ENCODE measurements around the gene KRT75.

The KRT75 gene

DNA sequence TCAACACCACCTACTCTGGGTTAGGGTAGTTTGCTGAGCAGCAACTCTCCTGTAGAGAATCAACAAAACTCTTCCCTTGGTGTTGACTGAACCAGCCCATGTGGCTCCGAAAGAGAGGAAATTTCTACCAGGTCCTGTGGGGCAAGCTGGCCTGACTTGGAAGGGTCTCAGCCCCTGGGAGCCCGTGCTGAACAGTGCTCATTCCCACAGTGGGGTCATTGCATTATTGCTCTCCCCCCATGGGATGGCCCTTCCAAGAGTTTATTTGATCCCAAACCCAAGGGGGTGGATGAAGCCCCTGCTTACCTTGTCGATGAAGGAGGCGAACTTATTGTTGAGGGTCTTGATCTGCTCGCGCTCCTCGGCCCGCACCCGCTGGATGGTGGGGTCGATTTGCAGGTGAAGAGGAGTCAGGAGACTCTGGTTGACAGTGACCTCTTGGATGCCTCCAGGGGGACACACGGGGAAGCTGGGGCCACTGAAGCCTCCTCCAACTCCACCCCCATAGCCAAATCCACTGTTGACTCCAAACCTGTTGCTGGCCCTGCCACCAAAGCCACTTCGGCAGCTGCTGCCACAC is 580 bp downstream of the KRT75 start:
- Histone ChIP-seq H3K4me3 (ENCODE audit: low read length) (no peak overlapping the region), H4K20me1 (ENCODE audit: insufficient read depth, low read length) (no peaks in the 10 kb centered on the region), H3K4me1 (ENCODE audit: low read length) (no peaks in the 10 kb centered on the region), H3K79me2 (ENCODE audit: low read length) (no peaks in the 10 kb centered on the region), H2AFZ (ENCODE audit: low read depth, low read length) (no peak overlapping the region), H3K4me2 (ENCODE audit: low read length) (no peak overlapping the region), H3K36me3 (replicated peaks; ENCODE audit: low read depth, low read length) (no peaks in the 10 kb centered on the region), H3K9me3 (ENCODE audit: insufficient read depth, low read length) (no peaks in the 10 kb centered on the region), H3K27ac (ENCODE audit: low read length) (no peak overlapping the region), H3K9ac (ENCODE audit: low read length) (no peak overlapping the region), H3K27me3 (ENCODE audit: low read depth, low read length) (peaks cover 62% of the 10 kb centered on the region)
- TF ChIP-seq, protein P1, sequence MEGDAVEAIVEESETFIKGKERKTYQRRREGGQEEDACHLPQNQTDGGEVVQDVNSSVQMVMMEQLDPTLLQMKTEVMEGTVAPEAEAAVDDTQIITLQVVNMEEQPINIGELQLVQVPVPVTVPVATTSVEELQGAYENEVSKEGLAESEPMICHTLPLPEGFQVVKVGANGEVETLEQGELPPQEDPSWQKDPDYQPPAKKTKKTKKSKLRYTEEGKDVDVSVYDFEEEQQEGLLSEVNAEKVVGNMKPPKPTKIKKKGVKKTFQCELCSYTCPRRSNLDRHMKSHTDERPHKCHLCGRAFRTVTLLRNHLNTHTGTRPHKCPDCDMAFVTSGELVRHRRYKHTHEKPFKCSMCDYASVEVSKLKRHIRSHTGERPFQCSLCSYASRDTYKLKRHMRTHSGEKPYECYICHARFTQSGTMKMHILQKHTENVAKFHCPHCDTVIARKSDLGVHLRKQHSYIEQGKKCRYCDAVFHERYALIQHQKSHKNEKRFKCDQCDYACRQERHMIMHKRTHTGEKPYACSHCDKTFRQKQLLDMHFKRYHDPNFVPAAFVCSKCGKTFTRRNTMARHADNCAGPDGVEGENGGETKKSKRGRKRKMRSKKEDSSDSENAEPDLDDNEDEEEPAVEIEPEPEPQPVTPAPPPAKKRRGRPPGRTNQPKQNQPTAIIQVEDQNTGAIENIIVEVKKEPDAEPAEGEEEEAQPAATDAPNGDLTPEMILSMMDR (IDR thresholded peaks at IDR 0.05; ENCODE audit: low read depth, low read length): no peak
- TF ChIP-seq EZH2phosphoT487 (IDR thresholded peaks at IDR 0.05; ENCODE audit: low read depth): no peak

DNA sequence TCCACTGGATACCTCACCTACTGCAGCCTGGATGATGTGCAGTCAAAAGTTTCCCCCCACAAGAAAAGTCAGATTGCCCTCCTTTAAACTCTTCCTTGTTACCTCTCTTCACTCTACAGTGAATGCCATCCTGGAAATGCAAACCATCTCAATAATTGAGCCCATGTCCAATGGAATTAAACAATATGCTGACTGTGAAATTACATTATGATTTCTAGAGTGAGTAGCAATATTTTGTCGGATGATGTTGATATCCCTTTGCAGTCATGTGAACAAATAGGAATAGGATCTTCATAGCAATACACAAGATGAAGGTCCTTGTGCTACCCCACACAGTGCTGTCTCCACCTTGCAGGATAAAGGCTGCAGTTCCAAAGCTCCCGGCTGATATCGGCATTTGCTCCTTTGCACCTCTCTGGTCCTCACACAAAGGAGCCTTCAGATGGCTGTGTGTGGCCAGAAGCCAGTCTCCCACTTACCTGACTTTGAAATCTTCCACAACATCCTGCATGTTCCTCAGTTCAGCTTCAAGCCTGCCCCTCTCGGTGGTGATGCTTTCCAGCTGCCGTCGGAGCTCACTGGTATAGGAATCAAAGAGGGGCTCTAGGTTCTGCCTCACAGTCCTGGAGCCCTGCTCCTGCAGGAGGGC is 1.5 kb downstream of the KRT75 start:
- Histone ChIP-seq H3K9me3 (ENCODE audit: insufficient read depth, low read length) (no peaks in the 10 kb centered on the region), H3K9ac (ENCODE audit: low read length) (no peak overlapping the region), H2AFZ (ENCODE audit: low read depth, low read length) (no peak overlapping the region), H3K79me2 (ENCODE audit: low read length) (no peaks in the 10 kb centered on the region), H3K4me2 (ENCODE audit: low read length) (no peak overlapping the region), H3K4me3 (ENCODE audit: low read length) (no peak overlapping the region), H3K27ac (ENCODE audit: low read length) (no peak overlapping the region), H4K20me1 (ENCODE audit: insufficient read depth, low read length) (no peaks in the 10 kb centered on the region), H3K36me3 (replicated peaks; ENCODE audit: low read depth, low read length) (no peaks in the 10 kb centered on the region), H3K27me3 (ENCODE audit: low read depth, low read length) (peaks cover 71% of the 10 kb centered on the region), H3K4me1 (ENCODE audit: low read length) (no peaks in the 10 kb centered on the region)
- TF ChIP-seq EZH2phosphoT487 (IDR thresholded peaks at IDR 0.05; ENCODE audit: low read depth): no peak
- TF ChIP-seq, protein P1 (IDR thresholded peaks at IDR 0.05; ENCODE audit: low read depth, low read length): no peak

DNA sequence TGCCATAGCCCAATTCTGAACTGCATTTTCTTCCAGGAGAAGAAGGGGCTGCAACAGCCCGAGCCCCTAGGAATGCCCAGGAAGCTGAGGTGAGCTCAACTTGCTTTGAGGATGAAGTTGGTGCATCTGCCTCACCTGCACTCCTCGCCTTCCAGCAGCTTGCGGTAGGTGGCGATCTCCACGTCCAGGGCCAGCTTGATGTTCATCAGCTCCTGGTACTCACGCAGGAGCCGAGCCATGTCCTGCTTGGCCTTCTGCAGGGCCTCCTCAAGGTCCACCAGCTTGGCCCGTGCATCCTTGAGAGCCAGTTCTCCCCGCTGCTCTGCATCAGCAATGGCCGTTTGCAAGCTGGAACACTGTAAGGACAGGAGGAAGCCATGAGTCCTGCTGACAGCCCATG is 6.0 kb downstream of the KRT75 start:
- peaks cover 73% of the 10 kb centered on the region for H3K27me3 ChIP-seq (ENCODE audit: low read depth, low read length)

DNA sequence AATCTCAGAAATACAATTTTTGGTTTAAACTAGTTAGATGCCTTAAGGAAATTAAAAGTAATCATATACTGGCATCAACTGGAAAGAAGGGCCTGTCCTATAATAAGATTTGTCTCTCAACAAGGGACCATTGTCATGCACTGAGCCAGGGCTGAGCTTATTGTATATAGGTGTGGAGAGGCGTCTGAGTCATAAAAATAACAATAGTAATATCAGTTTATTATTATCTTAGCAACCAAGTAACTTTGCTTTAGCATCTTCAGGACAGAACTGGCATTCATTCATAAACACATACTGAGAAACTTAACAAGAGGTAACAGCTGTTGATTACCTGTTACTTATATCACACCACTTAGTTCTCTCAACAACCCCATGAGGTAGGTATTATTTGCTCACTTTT is 7.1 kb downstream of the KRT75 start:
- Histone ChIP-seq H3K4me2 (ENCODE audit: low read length) (no peak overlapping the region), H3K9me3 (ENCODE audit: insufficient read depth, low read length) (no peaks in the 10 kb centered on the region), H3K27me3 (ENCODE audit: low read depth, low read length) (peaks cover 75% of the 10 kb centered on the region), H3K4me3 (ENCODE audit: low read length) (no peak overlapping the region), H2AFZ (ENCODE audit: low read depth, low read length) (no peak overlapping the region), H3K79me2 (ENCODE audit: low read length) (no peaks in the 10 kb centered on the region), H3K4me1 (ENCODE audit: low read length) (no peaks in the 10 kb centered on the region), H3K36me3 (replicated peaks; ENCODE audit: low read depth, low read length) (no peaks in the 10 kb centered on the region), H3K9ac (ENCODE audit: low read length) (no peak overlapping the region), H4K20me1 (ENCODE audit: insufficient read depth, low read length) (no peaks in the 10 kb centered on the region), H3K27ac (ENCODE audit: low read length) (no peak overlapping the region)
- no peak for TF ChIP-seq EZH2phosphoT487 (IDR thresholded peaks at IDR 0.05; ENCODE audit: low read depth)
- TF ChIP-seq, protein P1 (IDR thresholded peaks at IDR 0.05; ENCODE audit: low read depth, low read length): no peak

More for the DNA sequence above, 6.0 kb downstream of the KRT75 start:
- Histone ChIP-seq H4K20me1 (ENCODE audit: insufficient read depth, low read length) (no peaks in the 10 kb centered on the region), H2AFZ (ENCODE audit: low read depth, low read length) (no peak overlapping the region), H3K79me2 (ENCODE audit: low read length) (no peaks in the 10 kb centered on the region), H3K27ac (ENCODE audit: low read length) (no peak overlapping the region), H3K36me3 (replicated peaks; ENCODE audit: low read depth, low read length) (no peaks in the 10 kb centered on the region), H3K4me3 (ENCODE audit: low read length) (no peak overlapping the region), H3K4me2 (ENCODE audit: low read length) (no peak overlapping the region), H3K9me3 (ENCODE audit: insufficient read depth, low read length) (no peaks in the 10 kb centered on the region), H3K9ac (ENCODE audit: low read length) (no peak overlapping the region), H3K4me1 (ENCODE audit: low read length) (no peaks in the 10 kb centered on the region)
- no peak for TF ChIP-seq EZH2phosphoT487 (IDR thresholded peaks at IDR 0.05; ENCODE audit: low read depth)
- TF ChIP-seq, protein P1 (IDR thresholded peaks at IDR 0.05; ENCODE audit: low read depth, low read length): no peak

Data from OCI-LY3 (cell line).